Dendritic cell treated with granulocyte-macrophage colony-stimulating factor and Interleukin-4, amounts not matched to agents 40 ng/mL and 50 ng/mL, for 4 days (primary cell): ENCODE results near the gene NOS3.
"Not testable (repeated sequence)": the region's sequence is repeated elsewhere in the genome, so short reads cannot be mapped to it uniquely, and the experiment has no call there.

Experiments used
- H3K27ac Mint-ChIP-seq: one replicate; pipeline ENCODE4 v1.8.0; 2022; ENCODE audit warnings: mild to moderate bottlenecking, mixed read lengths
- H3K27me3 Mint-ChIP-seq: one replicate; pipeline ENCODE4 v1.8.0; 2022; ENCODE audit warnings: mild to moderate bottlenecking, mixed read lengths
- H3K36me3 Mint-ChIP-seq: one replicate; pipeline ENCODE4 v1.8.0; 2022; ENCODE audit warnings: low read depth, mixed read lengths
- H3K4me1 Mint-ChIP-seq: one replicate; pipeline ENCODE4 v1.8.0; 2022; ENCODE audit warnings: low read depth, mixed read lengths
- H3K4me3 Mint-ChIP-seq: one replicate; pipeline ENCODE4 v1.8.0; 2022; ENCODE audit warnings: mild to moderate bottlenecking, moderate library complexity, mixed read lengths
- H3K9me3 Mint-ChIP-seq: one replicate; pipeline ENCODE4 v1.8.0; 2022; ENCODE audit warnings: mixed read lengths
- intact Hi-C: fragments of 100-400 bp; cut with micrococcal nuclease; formaldehyde crosslinking; loops from one replicate; pipeline ENCODE4 v1.15.0; 2022

Gene NOS3

GRCh38 chr7:151039850-151040548, 49.2 kb downstream of the NOS3 start:
- Mint-ChIP-seq H3K27me3 (no peaks in the 10 kb centered on the region), H3K27ac (no peak overlapping the region), H3K36me3 (peaks cover 71% of the 10 kb centered on the region), H3K4me3 (no peak overlapping the region), H3K4me1 (peaks cover 29% of the 10 kb centered on the region), H3K9me3 (no peaks in the 10 kb centered on the region)
- intact Hi-C loops: no loop called here

GRCh38 chr7:151040616-151041375, 50.0 kb downstream of the NOS3 start:
- H3K27me3 Mint-ChIP-seq: no peaks in the 10 kb centered on the region
- intact Hi-C loops: no loop called here
- peaks cover 71% of the 10 kb centered on the region for H3K36me3 Mint-ChIP-seq
- no peak overlapping the region for H3K4me3 Mint-ChIP-seq
- no peaks in the 10 kb centered on the region for H3K9me3 Mint-ChIP-seq
- no peak overlapping the region for H3K27ac Mint-ChIP-seq
- peaks cover 23% of the 10 kb centered on the region for H3K4me1 Mint-ChIP-seq

GRCh38 chr7:151043449-151043848, 52.6 kb downstream of the NOS3 start:
- H3K9me3 Mint-ChIP-seq, H3K27me3 Mint-ChIP-seq, H3K4me3 Mint-ChIP-seq, H3K27ac Mint-ChIP-seq, intact Hi-C loops: not testable (repeated sequence)
- Mint-ChIP-seq H3K4me1 (peaks cover 32% of the 10 kb centered on the region), H3K36me3 (peaks cover 51% of the 10 kb centered on the region)

GRCh38 chr7:151043959-151044358, 53.1 kb downstream of the NOS3 start:
- peaks cover 27% of the 10 kb centered on the region for H3K4me1 Mint-ChIP-seq
- no peak overlapping the region for H3K27ac Mint-ChIP-seq
- no peak overlapping the region for H3K4me3 Mint-ChIP-seq
- H3K9me3 Mint-ChIP-seq: no peaks in the 10 kb centered on the region
- intact Hi-C loops: no loop called here
- H3K27me3 Mint-ChIP-seq: peaks cover 10% of the 10 kb centered on the region
- peaks cover 51% of the 10 kb centered on the region for H3K36me3 Mint-ChIP-seq

GRCh38 chr7:151045262-151045661, 54.4 kb downstream of the NOS3 start:
- H3K9me3 Mint-ChIP-seq: no peaks in the 10 kb centered on the region
- peaks cover 23% of the 10 kb centered on the region for H3K27me3 Mint-ChIP-seq
- H3K27ac Mint-ChIP-seq: no peak overlapping the region
- intact Hi-C loops: no loop called here
- H3K4me1 Mint-ChIP-seq: peaks cover 14% of the 10 kb centered on the region
- H3K4me3 Mint-ChIP-seq: no peak overlapping the region
- peaks cover 51% of the 10 kb centered on the region for H3K36me3 Mint-ChIP-seq

GRCh38 chr7:151045967-151046366, 55.1 kb downstream of the NOS3 start:
- intact Hi-C loops: no loop called here
- Mint-ChIP-seq H3K27me3 (peaks cover 28% of the 10 kb centered on the region), H3K4me3 (no peak overlapping the region), H3K36me3 (peaks cover 51% of the 10 kb centered on the region), H3K4me1 (peaks cover 12% of the 10 kb centered on the region), H3K9me3 (no peaks in the 10 kb centered on the region), H3K27ac (no peak overlapping the region)

- no peaks in the 10 kb centered on the region for H3K9me3 Mint-ChIP-seq
- H3K36me3 Mint-ChIP-seq: peaks cover 47% of the 10 kb centered on the region
- intact Hi-C loops: no loop called here
- peaks cover 31% of the 10 kb centered on the region for H3K27me3 Mint-ChIP-seq
- peaks cover 12% of the 10 kb centered on the region for H3K4me1 Mint-ChIP-seq
- no peak overlapping the region for H3K4me3 Mint-ChIP-seq
- no peak overlapping the region for H3K27ac Mint-ChIP-seq
These were observed 56.1 kb downstream of the NOS3 start for GRCh38 chr7:151046603-151047573.

- Mint-ChIP-seq H3K4me1 (peaks cover 22% of the 10 kb centered on the region), H3K9me3 (no peaks in the 10 kb centered on the region), H3K36me3 (peaks cover 42% of the 10 kb centered on the region), H3K27ac (no peak within 1 kb of the TSS), H3K4me3 (no peak within 1 kb of the TSS), H3K27me3 (peaks cover 31% of the 10 kb centered on the region)
- intact Hi-C loops: no loop called here
These were observed 57.4 kb downstream of the NOS3 start, which contains the start of gene ASIC3 for GRCh38 chr7:151047976-151048815. Gene ASIC3 (plus strand): TSS chr7:151048531. CDS start chr7:151048886, 355 bp downstream.

GRCh38 chr7:151048911-151049463, 58.2 kb downstream of the NOS3 start:
- H3K27me3 Mint-ChIP-seq: peaks cover 31% of the 10 kb centered on the region

GRCh38 chr7:151051108-151051507, 60.3 kb downstream of the NOS3 start:
- Mint-ChIP-seq H3K36me3 (peaks cover 40% of the 10 kb centered on the region), H3K9me3 (no peaks in the 10 kb centered on the region), H3K27me3 (peaks cover 31% of the 10 kb centered on the region), H3K4me1 (peaks cover 38% of the 10 kb centered on the region), H3K27ac (no peak overlapping the region), H3K4me3 (no peak overlapping the region)
- intact Hi-C loops: loop anchor here (10.0 kb wide), 1 partner anchor 64 kb away; no protein-coding TSS in a partner anchor

More at GRCh38 chr7:151048911-151049463, 58.2 kb downstream of the NOS3 start:
- Mint-ChIP-seq H3K36me3 (peaks cover 42% of the 10 kb centered on the region), H3K9me3 (no peaks in the 10 kb centered on the region), H3K27ac (no peak overlapping the region), H3K4me1 (peaks cover 30% of the 10 kb centered on the region), H3K4me3 (no peak overlapping the region)
- intact Hi-C loops: no loop called here

GRCh38 chr7:151053096-151053495, 62.3 kb downstream of the NOS3 start:
- no peak overlapping the region for H3K4me3 Mint-ChIP-seq
- peaks cover 28% of the 10 kb centered on the region for H3K27me3 Mint-ChIP-seq
- peaks cover 42% of the 10 kb centered on the region for H3K4me1 Mint-ChIP-seq
- no peaks in the 10 kb centered on the region for H3K9me3 Mint-ChIP-seq
- intact Hi-C loops: loop anchor here (10.0 kb wide), 1 partner anchor 62 kb away; no protein-coding TSS in a partner anchor
- H3K36me3 Mint-ChIP-seq: peaks cover 47% of the 10 kb centered on the region
- H3K27ac Mint-ChIP-seq: peak overlapping the region; percentile 21

GRCh38 chr7:151053751-151054150, 62.9 kb downstream of the NOS3 start:
- Mint-ChIP-seq H3K4me3 (no peak overlapping the region), H3K4me1 (peaks cover 48% of the 10 kb centered on the region), H3K27me3 (peaks cover 24% of the 10 kb centered on the region), H3K9me3 (no peaks in the 10 kb centered on the region), H3K27ac (peak overlapping the region; percentile 21), H3K36me3 (peaks cover 47% of the 10 kb centered on the region)
- intact Hi-C loops: loop anchor here (10.0 kb wide), 1 partner anchor 61 kb away; no protein-coding TSS in a partner anchor
